GM18858 (cell line): ENCODE data around the gene SLC16A9.
"Not testable (repeated sequence)": the region's sequence is repeated elsewhere in the genome, so short reads cannot be mapped to it uniquely, and the experiment has no call there.

Source experiments
- ATAC-seq: cut with Tn5 transposase; IDR thresholded peaks from one replicate; pipeline ENCODE4 v1.9.1; 2021; ENCODE audit not compliant: unreplicated experiment

The SLC16A9 gene

GRCh38 chr10:59709395-59710125, at the start of gene SLC16A9:
SLC16A9 (minus strand) TSS chr10:59709850; CDS start chr10:59684291, 25,559 bp downstream.
- peak; percentile 87 for ATAC-seq

- no peak for ATAC-seq
These were observed 48.3 kb upstream of the SLC16A9 start for GRCh38 chr10:59757966-59758365.

- ATAC-seq = no peak
These were observed 45.3 kb upstream of the SLC16A9 start for GRCh38 chr10:59754951-59755350.

- ATAC-seq = no peak
These were observed 43.6 kb upstream of the SLC16A9 start, which contains the start of gene MRLN for GRCh38 chr10:59753267-59753666. MRLN (minus strand) TSS chr10:59753455.

- ATAC-seq = no peak
These were observed 42.8 kb upstream of the SLC16A9 start for GRCh38 chr10:59752278-59752940.

GRCh38 chr10:59750155-59750945, 40.7 kb upstream of the SLC16A9 start:
- ATAC-seq = no peak

GRCh38 chr10:59748834-59749233, 39.2 kb upstream of the SLC16A9 start:
- peak; percentile 79 for ATAC-seq

GRCh38 chr10:59745163-59745650, 35.6 kb upstream of the SLC16A9 start:
- ATAC-seq = no peak

GRCh38 chr10:59744762-59745161, 35.1 kb upstream of the SLC16A9 start:
- not testable (repeated sequence) for ATAC-seq

- not testable (repeated sequence) for ATAC-seq
These were observed 34.5 kb upstream of the SLC16A9 start for GRCh38 chr10:59744156-59744555.

GRCh38 chr10:59741583-59741982, 31.9 kb upstream of the SLC16A9 start:
- ATAC-seq = no peak

GRCh38 chr10:59741048-59741447, 31.4 kb upstream of the SLC16A9 start:
- no peak for ATAC-seq

GRCh38 chr10:59736749-59737148, 27.1 kb upstream of the SLC16A9 start:
- ATAC-seq = no peak

- no peak for ATAC-seq
These were observed 25.6 kb upstream of the SLC16A9 start for GRCh38 chr10:59735296-59735695.

- ATAC-seq = no peak
These were observed 24.4 kb upstream of the SLC16A9 start for GRCh38 chr10:59734014-59734462.

GRCh38 chr10:59733321-59734013, 23.8 kb upstream of the SLC16A9 start:
- not testable (repeated sequence) for ATAC-seq

- ATAC-seq = not testable (repeated sequence)
These were observed 23.2 kb upstream of the SLC16A9 start for GRCh38 chr10:59732849-59733248.

- not testable (repeated sequence) for ATAC-seq
These were observed 19.5 kb upstream of the SLC16A9 start for GRCh38 chr10:59729167-59729566.

- no peak for ATAC-seq
These were observed 14.7 kb upstream of the SLC16A9 start for GRCh38 chr10:59724098-59724938.

GRCh38 chr10:59720377-59720776, 10.7 kb upstream of the SLC16A9 start:
- ATAC-seq = no peak
